HG03097 (cell line): ENCODE data around the gene IGF1R.

Experiments
- ATAC-seq: cut with Tn5 transposase; IDR thresholded peaks from one replicate; pipeline ENCODE4 v1.9.1; 2021; ENCODE audit not compliant: unreplicated experiment, low FRiP score

IGF1R gene

DNA sequence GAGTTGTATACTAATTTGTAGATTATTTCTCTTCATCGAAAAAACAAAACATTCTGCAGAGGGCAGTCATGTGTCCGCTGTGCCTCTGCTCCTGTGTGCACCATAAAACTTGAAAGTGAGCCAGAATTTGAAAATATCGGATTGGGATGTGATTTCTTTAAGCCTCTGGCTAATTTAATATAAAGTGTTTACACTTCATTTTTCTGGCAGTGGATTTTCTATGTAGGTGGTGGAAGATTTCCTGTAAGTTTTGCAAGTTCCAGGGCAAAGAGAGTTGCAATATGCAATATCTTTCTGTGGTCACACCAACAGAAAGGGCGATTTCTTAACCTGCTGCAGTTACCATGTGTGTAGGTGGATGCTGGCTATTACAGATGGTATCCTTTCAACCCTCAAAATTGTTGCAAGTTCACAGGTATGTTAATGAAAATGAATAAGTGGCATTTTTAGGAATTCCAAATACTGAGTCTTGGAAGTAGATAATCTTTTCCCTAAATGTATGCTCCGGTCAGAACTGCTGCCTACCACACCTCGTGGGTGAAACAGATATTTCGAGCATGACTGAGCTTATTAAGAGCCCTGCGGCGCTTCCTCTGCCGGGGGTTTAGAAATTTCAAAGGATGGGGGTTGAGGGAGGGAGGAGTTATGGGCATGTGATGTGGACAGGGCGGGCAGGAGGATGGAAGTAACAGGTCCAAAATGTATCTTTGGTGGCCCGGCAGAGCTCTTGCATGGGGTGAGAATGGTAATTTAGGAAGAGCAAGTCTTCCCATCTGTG lies 225.3 kb downstream of the IGF1R start:
- no peak for ATAC-seq

DNA sequence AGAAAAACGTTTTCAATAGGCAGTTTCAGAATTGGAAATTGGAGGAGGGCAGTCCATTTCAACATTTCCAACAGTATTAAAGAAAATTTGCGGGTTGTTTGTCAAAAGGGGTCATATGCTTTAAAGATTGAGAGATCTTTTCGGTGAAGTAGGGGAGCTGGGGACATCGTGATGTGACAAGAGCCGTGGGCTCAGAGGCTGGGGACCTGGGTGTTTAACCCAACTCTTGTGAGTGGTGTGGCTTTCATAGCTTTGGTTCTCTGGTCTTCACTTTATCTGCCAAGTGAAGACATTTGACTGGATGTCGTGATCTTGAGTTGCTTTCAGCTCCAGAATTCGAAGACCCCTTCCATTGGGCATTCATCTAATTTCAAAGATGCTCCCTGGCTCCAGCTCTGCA lies 226.0 kb downstream of the IGF1R start:
- no peak for ATAC-seq

DNA sequence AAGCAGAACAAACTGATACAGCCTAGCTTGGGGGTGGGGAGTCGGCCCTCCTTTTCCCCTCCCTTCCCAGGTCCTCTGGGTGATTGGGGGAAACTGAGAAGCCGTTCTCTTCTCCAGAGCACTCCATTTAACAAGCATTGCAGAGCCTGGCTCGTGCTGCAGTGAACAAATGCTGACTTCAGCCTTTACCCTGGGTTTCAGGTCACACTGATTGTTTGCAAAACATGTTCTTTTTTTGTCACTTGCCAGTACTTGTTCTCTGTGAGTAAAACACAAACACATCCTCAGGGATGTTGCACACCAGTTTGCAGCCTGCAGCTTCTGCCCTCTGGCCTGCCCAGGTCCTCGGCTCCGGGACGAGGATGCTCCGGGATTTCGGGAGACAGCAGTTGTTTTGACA lies 226.4 kb downstream of the IGF1R start:
- ATAC-seq, result no peak

DNA sequence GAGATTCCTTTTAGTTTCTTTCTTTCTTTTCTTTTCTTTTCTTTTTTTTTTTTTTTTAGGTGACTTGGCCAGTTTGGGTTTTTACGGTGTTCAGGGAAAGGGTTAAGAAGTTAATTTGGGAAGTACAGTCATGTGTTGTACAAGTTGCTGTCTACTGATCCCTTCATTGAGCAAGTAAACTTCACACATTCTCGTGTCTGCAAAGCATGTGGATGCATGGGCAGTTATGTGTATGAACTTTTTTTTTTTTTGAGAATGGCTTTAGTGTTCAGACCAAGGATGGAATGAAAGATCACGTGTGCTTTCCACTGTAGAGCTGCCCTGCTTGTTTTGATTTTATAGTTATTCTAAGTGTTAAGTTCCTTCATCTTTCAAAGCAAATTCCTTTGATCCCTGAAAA lies 227.0 kb downstream of the IGF1R start:
- ATAC-seq, result no peak

DNA sequence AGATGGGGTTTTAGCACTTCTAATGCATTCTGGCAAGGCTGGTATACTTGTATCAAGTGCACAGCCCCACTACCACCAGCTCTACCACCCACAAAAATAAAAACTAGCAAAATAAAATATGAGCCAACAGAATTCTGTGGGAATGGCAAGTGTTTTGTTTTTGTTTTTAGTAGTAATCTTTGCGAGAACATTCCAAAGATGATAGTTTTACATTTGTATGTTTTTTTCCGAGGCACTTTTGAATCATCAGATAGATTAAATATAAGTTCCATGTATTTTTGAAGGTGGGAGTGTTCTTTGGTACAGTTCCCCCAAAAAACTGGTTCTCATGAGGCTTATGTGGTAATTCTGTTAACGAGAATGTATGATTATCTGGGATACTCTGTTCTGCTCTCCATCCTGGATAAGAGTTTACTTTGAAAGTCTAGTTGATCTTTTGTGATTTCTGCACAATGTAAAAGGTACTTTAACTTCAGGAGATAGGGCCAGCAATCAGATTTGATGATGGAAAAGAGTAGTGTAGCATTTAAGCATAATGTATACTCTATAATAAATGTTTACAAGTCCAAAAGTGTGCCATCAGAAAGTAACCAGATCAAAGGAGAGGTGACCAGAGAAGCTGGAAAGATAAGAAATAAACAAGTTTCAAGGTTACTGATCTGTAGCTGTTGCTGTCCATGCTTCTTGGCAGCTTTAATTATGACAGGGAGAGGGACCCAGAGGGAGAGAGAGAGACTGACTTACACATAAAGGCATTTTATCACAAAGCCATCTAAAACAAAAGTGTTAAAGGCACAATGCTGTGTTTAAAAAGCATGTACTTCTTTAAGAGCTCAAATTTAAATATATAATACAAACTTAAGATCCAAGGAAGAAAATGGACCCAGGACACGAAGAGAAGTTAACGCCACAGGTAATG lies 228.4 kb downstream of the IGF1R start:
- ATAC-seq, result no peak

DNA sequence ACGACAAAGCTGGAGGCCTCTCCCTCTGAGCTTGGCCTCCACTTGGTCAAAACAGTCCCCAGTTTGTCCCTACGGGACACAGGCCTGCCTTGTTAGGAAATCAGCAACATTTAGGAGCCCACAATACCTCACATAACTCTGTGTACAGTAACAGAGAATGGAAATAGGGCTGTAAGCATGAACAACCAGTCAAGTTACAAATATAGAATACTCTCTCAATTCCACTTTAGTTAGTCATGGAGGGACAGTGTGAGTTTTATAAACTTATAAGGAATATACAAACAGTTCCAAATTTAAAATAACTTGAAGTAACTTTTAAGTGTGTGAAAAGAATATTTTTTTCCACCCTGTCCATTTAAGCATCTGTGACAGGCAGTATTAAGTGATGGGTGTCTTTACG lies 229.8 kb downstream of the IGF1R start:
- ATAC-seq, result no peak

DNA sequence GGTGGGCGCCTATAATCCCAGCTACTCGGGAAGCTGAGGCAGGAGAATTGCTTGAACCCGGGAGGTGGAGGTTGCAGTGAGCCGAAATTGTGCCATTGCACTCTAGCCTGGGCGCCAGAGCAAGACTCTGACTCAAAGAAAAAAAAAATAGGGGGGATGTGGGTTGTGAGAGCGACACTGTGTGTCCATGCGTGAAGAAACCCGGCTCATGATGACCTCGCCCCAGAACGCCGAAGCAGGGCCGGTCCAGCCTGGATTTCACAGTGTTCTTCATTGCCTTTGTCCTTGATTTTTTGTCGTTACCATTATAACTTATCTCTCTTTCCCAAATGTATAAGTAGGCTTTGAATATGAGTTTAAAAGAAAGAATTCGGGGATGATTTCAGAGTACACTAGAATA lies 230.5 kb downstream of the IGF1R start:
- no peak for ATAC-seq

DNA sequence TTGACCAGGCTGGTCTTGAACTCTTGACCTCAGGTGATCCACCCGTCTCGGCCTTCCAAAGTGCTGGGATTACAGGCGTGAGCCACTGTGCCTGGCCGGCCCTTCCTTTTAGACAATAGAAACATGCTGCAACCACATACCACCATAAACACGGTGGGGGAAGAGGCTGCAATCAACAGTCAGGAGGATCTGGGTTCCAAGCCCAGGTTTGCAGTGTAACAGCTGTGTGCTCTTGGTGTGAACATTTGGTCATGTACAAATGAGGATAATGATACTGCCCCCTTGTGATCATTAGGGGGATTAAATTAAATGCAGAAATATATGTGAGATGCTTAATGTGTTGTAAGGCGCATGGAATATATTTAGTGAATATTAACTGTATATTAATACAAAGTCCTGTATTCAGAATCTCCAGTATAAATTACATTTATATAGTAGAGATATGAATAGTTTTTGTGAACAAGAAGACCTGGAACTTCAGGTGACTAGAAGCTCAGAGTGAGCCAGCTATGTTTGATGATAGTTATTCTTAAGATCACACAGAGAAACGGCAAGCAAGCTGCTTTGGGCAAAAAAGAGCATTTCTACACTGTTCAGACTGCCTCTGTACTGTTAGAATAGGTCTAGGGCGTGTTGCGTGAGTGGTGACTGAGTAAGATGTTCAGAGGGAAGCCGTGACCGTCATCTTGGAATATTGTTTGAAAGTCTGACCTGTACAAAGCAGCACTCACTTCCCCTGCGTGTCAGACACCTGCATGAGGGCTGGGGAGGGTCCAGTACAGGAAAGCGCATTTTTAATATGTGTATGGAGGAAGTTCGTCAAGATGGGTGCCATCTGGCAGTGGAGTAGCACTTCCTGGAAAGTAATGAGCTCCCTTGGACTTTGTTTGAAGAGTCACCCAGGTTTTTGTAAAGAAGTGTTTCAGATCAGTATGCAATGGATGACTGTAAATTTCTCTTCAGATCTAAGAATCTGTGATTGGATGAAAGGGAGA lies 233.5 kb downstream of the IGF1R start:
- no peak for ATAC-seq

DNA sequence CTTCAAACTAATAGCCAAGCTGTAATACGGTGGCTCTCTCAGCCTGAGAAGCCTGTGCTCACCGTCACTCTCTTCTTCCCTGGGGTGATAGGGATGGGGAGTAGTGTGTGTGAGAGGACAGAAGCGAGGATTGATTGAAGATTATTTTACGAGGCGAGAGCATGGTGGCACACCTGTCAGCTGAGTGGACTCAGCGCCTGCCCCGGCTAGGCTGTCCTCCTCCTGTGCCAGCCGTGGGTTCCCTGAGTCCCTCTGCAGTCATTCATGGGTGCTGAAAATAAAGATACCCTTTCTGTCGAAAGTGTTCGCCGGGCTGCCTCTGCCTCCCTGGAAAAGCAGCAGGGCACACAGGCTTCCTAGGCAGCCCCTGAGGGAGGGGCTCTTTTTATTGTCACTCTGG lies 235.1 kb downstream of the IGF1R start:
- ATAC-seq, result no peak

DNA sequence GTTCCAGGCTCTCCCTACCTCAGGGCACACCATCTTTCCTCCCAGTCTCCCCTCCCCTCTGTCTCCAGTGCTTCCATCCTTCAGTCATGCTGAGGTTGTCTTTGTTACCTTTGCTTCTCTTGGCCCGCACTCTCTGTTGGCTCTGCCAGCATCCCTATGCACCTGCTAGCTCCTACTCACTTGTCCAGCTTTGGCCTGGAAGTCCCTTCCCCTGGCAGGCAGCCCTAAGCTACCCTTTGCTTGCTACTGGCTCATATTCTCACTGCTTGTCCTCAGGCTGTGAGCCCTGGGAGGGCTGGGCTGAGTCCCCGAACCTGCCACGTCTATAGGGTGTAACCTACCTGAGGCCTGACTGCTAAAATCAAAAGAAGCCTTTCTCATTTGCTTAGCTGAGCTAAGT lies 236.6 kb downstream of the IGF1R start:
- no peak for ATAC-seq

DNA sequence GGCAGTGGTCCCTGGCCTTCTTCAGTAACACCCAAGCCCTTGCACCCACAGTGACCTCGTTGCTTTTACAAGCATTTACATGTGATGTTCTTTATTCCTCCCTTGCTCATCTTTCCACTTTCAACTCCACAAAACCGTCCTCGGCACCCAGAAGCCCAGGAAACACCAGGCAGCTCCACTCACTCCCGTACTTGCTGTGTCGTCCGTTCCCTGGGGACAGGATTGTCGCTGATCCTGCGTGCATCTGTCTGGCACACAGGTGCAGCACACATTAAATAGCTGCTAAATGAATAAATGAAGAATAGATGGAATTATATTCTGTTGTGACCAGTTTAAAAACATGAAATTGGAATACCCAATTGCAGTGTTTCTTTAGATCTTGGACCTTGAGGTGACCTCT lies 239.6 kb downstream of the IGF1R start:
- ATAC-seq, result no peak

DNA sequence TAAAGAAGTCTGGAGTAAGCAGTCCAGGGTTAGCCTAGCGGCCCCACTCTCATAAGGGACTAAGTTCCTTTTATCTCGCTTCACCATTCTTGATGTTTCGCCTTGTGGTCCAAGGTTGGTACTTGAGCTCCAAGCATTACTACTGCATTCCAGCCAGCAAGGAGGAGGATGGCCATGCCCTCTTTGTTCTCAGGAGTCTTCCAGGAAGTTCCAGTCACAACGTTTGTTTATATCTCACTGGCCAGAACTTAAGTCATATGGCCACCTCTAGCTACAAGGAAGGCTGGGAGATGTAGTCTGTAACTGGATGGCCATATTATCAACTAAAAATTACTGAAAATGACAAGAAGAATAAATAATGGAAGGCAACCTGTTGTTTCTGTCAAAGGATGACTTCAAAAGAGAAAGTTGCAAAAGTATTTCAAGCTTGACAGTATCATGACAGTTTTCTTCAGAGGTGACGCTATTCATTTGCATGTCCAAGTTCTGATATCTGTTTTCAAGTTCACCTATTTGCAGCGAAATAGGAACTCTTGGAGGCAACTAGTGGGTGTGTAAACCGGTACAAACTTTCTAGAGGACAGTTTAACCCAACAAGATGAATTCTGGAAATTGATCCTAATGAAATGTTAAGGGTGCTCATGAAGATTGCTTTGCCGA lies 240.6 kb downstream of the IGF1R start:
- no peak for ATAC-seq

DNA sequence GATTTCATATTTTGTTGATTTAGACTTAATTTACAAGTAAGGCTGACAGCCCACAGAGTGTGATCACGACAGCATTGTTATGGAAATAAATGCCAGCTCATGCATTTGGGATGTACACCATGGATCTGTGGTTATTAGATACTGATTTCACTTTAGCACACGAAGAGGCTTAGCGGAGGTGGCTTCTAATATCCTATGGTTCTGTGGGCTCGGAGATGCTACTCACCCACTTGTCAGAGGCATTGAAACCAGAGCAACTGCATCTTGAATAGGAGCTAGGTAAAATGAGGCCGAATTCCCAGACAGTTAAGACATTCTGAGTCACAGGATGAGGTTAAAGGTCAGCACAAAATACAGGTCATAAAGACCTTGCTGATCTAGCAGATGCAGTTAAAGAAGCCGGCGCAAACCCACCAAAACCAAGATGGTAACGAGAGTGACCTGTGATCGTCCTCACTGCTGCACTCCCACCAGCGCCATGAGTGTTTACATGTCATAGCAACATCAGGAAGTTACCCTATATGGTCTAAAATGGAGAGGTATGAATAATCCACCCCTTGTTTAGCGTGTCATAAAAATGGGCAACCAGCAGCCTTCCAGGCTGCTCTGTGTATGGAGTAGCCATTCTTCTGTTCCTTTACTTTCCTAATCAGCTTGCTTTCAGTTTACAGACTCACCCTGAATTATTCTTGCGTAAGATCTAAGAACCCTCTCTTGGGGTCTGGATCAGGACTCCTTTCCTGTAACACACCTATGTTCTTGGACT lies 241.8 kb downstream of the IGF1R start:
- ATAC-seq, result no peak

DNA sequence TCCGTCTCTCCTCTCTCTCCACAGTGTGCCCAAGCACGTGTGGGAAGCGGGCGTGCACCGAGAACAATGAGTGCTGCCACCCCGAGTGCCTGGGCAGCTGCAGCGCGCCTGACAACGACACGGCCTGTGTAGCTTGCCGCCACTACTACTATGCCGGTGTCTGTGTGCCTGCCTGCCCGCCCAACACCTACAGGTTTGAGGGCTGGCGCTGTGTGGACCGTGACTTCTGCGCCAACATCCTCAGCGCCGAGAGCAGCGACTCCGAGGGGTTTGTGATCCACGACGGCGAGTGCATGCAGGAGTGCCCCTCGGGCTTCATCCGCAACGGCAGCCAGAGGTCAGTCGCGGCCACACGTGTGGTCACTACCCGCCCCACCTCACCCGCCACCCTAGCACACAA lies 243.0 kb downstream of the IGF1R start:
- ATAC-seq, result no peak

DNA sequence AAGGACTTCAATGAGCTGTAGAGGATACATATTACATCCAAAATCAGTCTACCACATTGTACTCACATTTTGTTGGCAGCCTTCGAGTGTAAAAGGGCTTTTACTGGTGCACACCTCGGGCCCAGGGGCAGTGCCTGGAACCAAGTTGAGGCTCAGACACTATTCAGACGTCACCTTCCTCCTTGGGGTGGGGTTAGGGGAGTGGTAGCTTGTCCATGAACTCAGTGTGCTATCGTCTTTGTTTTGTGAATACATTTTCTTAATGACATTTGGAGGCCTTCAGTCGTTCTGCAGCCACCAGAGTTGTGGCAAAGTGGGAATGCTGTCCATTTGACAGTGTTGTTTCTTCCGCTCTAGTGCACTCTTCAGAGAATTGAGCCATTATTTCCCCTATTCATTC lies 245.1 kb downstream of the IGF1R start:
- ATAC-seq, result no peak

DNA sequence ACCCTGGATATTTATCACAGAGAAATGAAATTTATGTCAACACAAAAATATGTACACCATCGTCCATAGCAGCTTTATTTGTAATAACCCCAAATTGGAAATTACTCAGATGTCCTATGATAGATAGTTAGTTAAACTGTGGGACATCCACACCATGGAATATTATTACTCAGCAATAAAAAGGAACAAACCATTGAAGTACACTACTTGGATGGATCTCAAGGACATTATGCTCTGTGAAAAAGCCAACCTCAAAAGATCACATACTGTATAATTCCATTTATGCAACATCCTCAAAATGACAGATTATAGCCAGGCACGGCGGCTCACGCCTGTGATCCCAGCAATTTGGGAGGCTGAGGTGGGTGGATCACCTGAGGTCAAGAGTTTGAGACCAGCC lies 246.0 kb downstream of the IGF1R start:
- no peak for ATAC-seq

DNA sequence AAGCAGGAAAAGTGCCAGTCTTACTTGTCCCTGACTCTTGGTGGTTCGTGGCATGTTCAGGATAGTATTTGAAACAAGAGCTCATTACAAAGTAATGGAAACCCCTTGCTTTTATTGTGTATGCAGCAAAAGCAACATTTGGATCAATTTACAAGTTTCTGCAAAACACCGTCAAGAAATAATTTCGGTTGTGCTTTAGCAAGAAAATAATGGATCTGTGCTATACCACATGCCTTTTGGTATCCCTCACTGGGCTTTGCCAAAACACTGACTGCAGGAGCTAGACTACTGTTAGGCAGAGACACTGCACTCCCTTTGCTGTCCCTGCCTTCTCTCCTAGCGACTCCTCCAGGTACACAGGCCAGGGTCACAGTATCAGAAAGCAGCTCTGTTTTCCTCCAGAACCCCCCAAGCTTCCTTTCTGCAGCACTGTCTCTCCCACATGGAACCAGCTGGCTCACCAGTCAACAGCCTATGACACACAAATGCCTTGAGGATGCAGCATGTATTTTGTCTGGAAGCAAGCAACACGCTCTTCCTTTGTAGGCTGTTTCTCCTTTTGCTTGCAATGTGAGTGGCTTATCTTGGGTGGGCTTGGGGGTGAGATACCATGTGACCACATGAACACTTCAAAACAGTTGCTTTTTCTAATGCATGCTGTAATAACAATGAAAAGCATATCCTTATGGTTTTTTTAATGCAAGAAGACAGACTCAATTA lies 247.8 kb downstream of the IGF1R start:
- ATAC-seq, result no peak

DNA sequence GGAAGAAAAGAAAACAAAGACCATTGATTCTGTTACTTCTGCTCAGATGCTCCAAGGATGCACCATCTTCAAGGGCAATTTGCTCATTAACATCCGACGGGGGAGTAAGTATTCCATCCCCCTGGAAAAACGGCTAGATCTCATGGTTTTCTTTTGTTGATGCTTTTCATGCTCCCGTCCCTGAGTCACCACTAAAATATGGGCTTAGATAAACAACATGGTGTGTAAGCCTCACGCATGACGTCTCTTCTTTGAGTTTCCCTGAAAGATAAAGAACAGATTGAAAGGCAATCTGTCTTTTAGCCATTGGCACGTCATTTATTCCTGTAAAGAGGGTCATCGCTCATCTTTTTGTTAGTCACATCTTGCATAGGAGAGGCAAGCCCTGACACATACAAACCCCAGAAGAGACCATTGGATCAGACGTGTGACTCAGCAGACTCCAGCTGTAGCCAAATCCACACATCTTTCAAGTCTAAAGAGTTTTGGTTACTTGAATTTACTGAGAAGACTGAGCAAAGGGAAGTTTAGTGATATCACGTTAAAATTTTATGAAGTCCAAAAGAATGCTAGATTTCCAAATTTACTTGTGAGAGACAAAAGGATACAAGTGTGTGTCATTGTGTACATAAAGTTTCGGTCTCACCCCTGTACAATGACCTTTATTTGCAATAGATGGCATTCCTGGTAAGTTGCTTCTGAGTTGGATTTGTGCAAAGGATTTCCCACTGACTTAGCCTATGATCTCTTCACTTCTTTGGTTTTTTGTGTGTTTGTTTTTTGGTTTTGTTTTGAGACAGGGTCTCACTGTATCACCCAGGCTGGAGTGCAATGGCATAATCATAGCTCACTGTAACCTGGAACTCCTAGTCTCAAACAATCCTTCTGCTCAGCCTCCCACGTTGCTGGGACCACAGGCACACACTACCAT lies 248.7 kb downstream of the IGF1R start:
- no peak for ATAC-seq
